Measurements from ENCODE around the gene SNTG2. TPM values are rescaled to one million over a fixed set of nuclear protein-coding genes. Genes with fewer than 3 reads are reported as not detected.

The SNTG2 gene
- total and polyA plus RNA-seq, 9 donors, result 0.17 to 5.7 (median 1.3) TPM; not detected in 1

GRCh38 chr2:1394709-1395408 lies 444.2 kb downstream of the SNTG2 start:
- no peaks in the 10 kb centered on the region for H3K4me1 ChIP-seq (ENCODE audit: insufficient read depth)
- no peak overlapping the region for H3K4me3 ChIP-seq
- no peaks in the 10 kb centered on the region for H3K27me3 ChIP-seq
- TF ChIP-seq POLR2A (IDR thresholded peaks at IDR 0.05) (no peak), EP300 (IDR thresholded peaks at IDR 0.05) (no peak)
- TF ChIP-seq, protein P1, sequence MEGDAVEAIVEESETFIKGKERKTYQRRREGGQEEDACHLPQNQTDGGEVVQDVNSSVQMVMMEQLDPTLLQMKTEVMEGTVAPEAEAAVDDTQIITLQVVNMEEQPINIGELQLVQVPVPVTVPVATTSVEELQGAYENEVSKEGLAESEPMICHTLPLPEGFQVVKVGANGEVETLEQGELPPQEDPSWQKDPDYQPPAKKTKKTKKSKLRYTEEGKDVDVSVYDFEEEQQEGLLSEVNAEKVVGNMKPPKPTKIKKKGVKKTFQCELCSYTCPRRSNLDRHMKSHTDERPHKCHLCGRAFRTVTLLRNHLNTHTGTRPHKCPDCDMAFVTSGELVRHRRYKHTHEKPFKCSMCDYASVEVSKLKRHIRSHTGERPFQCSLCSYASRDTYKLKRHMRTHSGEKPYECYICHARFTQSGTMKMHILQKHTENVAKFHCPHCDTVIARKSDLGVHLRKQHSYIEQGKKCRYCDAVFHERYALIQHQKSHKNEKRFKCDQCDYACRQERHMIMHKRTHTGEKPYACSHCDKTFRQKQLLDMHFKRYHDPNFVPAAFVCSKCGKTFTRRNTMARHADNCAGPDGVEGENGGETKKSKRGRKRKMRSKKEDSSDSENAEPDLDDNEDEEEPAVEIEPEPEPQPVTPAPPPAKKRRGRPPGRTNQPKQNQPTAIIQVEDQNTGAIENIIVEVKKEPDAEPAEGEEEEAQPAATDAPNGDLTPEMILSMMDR (IDR thresholded peaks at IDR 0.05), result no peak
- intact Hi-C loops (cut with DNase I), result no loop called here
- no peak overlapping the region for H3K27ac ChIP-seq
- no peak for DNase-seq
- no peaks in the 10 kb centered on the region for H3K9me3 ChIP-seq
- WGBS, 3 donors, result 65 to 73% (median 72%) methylated on average over 7 of the region's 7 CpGs
- H3K36me3 ChIP-seq, result no peaks in the 10 kb centered on the region

DNA sequence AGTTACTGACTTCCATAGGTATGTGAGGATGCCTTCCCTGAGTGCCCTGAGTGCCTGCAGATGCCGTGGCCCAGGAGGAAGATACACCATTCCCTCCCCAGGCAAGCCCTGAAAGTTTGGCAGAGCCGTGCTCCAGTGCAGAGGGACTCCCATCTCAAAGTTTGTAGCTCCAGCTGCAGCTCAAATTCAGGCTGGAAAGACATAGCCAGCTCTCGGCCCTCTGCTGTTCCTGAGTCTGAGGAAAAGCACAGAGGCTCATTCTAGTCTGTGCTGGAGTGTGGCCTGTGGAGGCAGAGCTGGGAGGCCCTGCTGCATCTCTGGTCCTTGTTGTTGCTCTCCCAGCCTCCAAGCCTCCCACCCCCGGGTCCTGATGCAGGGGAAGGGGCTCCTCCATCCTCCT lies 446.7 kb downstream of the SNTG2 start:
- 51 to 52% (median 52%) methylated on average over 4 of the region's 4 CpGs for WGBS, 3 donors
- TF ChIP-seq POLR2A (IDR thresholded peaks at IDR 0.05) (no peak), EP300 (IDR thresholded peaks at IDR 0.05) (no peak)
- TF ChIP-seq, protein P1 (IDR thresholded peaks at IDR 0.05), result no peak
- no peaks in the 10 kb centered on the region for H3K4me1 ChIP-seq (ENCODE audit: insufficient read depth)
- DNase-seq, result no peak
- H3K36me3 ChIP-seq, result no peaks in the 10 kb centered on the region
- no peak overlapping the region for H3K4me3 ChIP-seq
- no peak overlapping the region for H3K27ac ChIP-seq
- no peaks in the 10 kb centered on the region for H3K9me3 ChIP-seq
- intact Hi-C loops (cut with DNase I), result loop anchor here in 1 of 4 donors (2.0 kb wide), 1 partner anchor 41 kb away; no protein-coding TSS in a partner anchor
- H3K27me3 ChIP-seq, result no peaks in the 10 kb centered on the region

DNA sequence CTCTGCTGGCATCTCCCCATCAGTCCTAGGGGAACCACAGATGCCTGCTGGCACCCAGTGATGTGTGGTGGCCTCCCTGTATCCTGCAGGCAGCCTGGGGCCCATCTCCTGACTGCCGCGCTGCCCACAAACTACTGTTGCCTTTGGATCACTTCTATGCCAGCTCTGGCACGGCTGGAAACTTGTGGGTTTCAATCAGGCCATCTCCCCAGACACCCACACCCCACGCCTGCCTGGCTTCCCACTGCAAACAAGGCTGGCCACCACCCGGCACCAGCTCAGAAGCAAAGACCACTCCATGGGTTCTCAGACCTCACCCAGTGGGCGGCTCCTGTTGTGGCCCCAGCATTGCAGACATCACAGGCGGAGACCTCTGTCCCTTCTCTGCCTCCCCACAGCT lies 447.5 kb downstream of the SNTG2 start:
- no peak for TF ChIP-seq POLR2A (IDR thresholded peaks at IDR 0.05)
- no peak for TF ChIP-seq EP300 (IDR thresholded peaks at IDR 0.05)
- TF ChIP-seq, protein P1 (IDR thresholded peaks at IDR 0.05), result no peak
- intact Hi-C loops (cut with DNase I), result no loop called here
- Histone ChIP-seq H3K9me3 (no peaks in the 10 kb centered on the region), H3K36me3 (no peaks in the 10 kb centered on the region), H3K4me1 (ENCODE audit: insufficient read depth) (no peaks in the 10 kb centered on the region), H3K27me3 (no peaks in the 10 kb centered on the region), H3K4me3 (no peak overlapping the region), H3K27ac (no peak overlapping the region)
- DNase-seq, result no peak
- 86 to 96% (median 95%) methylated on average over 7 of the region's 7 CpGs for WGBS, 3 donors

DNA sequence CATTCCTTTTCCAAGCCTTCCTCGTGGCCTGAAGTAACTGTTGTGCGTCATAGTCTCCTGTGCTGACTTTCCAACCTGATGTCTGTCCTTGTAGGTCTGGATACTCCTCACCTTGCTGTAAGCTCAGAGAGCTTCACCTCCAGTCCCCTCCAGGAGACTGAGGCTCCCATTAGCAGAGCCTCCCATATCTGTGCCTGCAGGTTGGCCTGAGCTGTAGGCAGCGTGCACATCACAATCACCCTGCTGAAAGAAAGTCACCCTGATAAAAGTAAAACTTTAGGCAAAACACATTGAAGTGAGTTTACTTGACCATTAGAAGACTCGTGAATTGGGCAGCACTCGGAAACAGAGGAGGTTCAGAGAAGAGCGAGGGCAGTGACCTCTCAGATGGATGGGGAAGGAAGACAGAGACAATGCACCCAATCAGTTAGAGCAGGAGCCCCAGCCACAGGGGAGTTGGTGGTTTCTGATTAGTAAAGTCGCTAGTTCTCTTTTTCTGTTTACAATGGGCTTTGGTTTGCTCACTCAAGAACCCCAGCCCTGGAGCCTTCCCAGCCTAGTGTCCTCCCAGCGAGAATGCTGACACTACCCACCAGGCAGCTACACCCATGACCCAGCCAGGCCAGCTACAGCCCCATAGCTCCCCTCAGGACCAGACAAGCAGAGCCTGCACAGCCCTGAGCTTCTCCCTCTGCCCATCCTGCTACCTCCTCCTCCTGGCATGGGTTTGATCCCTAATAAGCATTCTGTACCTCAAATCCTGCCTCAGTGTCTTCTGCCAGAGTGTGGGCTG lies 450.5 kb downstream of the SNTG2 start:
- 76 to 80% (median 77%) methylated on average over 8 of the region's 8 CpGs for WGBS, 3 donors
- TF ChIP-seq, protein P1 (IDR thresholded peaks at IDR 0.05), result no peak
- TF ChIP-seq EP300 (IDR thresholded peaks at IDR 0.05) (no peak), POLR2A (IDR thresholded peaks at IDR 0.05) (no peak)
- DNase-seq, result no peak
- H3K4me3 ChIP-seq, result no peak overlapping the region
- no peak overlapping the region for H3K27ac ChIP-seq
- H3K36me3 ChIP-seq, result no peaks in the 10 kb centered on the region
- H3K4me1 ChIP-seq (ENCODE audit: insufficient read depth), result no peaks in the 10 kb centered on the region
- intact Hi-C loops (cut with DNase I), result no loop called here
- H3K27me3 ChIP-seq, result no peaks in the 10 kb centered on the region
- H3K9me3 ChIP-seq, result no peaks in the 10 kb centered on the region
